Transverse colon (tissue), 4 donors: ENCODE data around the gene PELI2. TPM values are rescaled to one million over a fixed set of nuclear protein-coding genes. Genes with fewer than 3 reads are reported as not detected.

ENCODE experiments used
- DNase-seq: peaks from one replicate; pipeline ENCODE4 v3.0.0-alpha.2; 2019
- H3K27ac ChIP-seq, 4 donors: fragments of 200-600 bp; sonication (generic); 2 replicates each; pipeline ENCODE4 v1.5.1; 2016 to 2018; ENCODE audit warnings: inconsistent platforms in 4 of 4
- H3K27me3 ChIP-seq: fragments of 200-600 bp; sonication (generic); 2 replicates; pipeline ENCODE4 v1.5.1; 2017; ENCODE audit warnings: inconsistent platforms
- H3K36me3 ChIP-seq, 4 donors: fragments of 200-600 bp; sonication (generic); 2 replicates each; pipeline ENCODE4 v1.5.1; 2017 to 2019; ENCODE audit warnings: inconsistent platforms in 4 of 4
- H3K4me1 ChIP-seq, 4 donors: fragments of 200-600 bp; sonication (generic); 2 replicates each; pipeline ENCODE4 v1.5.1; 2017 to 2020; ENCODE audit warnings: inconsistent platforms in 4 of 4
- H3K4me3 ChIP-seq, 4 donors: fragments of 200-600 bp; sonication (generic); 1 replicate in 1 of 4; 2 replicates in 3 of 4; pipeline versions ENCODE4 v1.5.1 to v1.6.1; 2017 to 2019; ENCODE audit warnings: inconsistent platforms in 4 of 4
- H3K9me3 ChIP-seq, 2 donors: fragments of 200-600 bp; sonication (generic); 2 replicates each; pipeline ENCODE4 v1.5.1; 2017 to 2019; ENCODE audit warnings: inconsistent platforms in 2 of 2
- CTCF ChIP-seq, 5 experiments: fragments of 200-600 bp in 3 of 5; fragments of 450-650 bp in 2 of 5; sonication (generic) in 3 of 5; IDR thresholded peaks; 1 replicate in 2 of 5; 2 replicates in 3 of 5; pipeline ENCODE4 v1.5.1; 2016 to 2017; ENCODE audit warnings: antibody characterized with exemption in 5 of 5, inconsistent platforms in 3 of 5, mild to moderate bottlenecking in 2 of 5, moderate library complexity in 1 of 5
- EP300 ChIP-seq: sonication (generic); formaldehyde crosslinking; IDR thresholded peaks from one replicate; pipeline ENCODE4 v1.6.1; 2017; ENCODE audit warnings: antibody characterized with exemption, low read depth
- POLR2A ChIP-seq: fragments of 450-650 bp; IDR thresholded peaks from one replicate; pipeline ENCODE4 v1.6.1; 2016; ENCODE audit warnings: antibody characterized with exemption, mild to moderate bottlenecking, moderate library complexity
- POLR2AphosphoS5 ChIP-seq, 3 donors: sonication (generic); formaldehyde crosslinking; IDR thresholded peaks; one replicate each; pipeline ENCODE4 v1.6.1; 2016; ENCODE audit warnings: antibody characterized with exemption in 3 of 3
- WGBS, 2 donors: methylation state at CpG; one replicate each; pipeline ENCODE4 v1.1.5; 2018; ENCODE audit warnings: low coverage in 1 of 2; 5-methylcytosine and 5-hydroxymethylcytosine counted together
- in situ Hi-C, 4 donors: fragments of 200-750 bp; cut with MboI; loops; one replicate each; pipeline versions ENCODE4 v1.15.0 to v1.15.1; 2017; ENCODE audit warnings: low sequenced_read_pairs in 3 of 4, low pct_ligation_motif_present in 1 of 4, low pct_unique_long_range_greater_than_20kb in 1 of 4
- intact Hi-C: fragments of 100-400 bp; cut with DNase I; formaldehyde crosslinking; loops from one replicate; pipeline ENCODE4 v1.15.1; 2023; ENCODE audit warnings: low total_unique reads
- total RNA-seq, 4 donors: library from RNA; depleted of rRNA; stranded (reverse); fragments of >200 nt; gene quantifications; one replicate each; pipeline ENCODE4 v1.1.0, GENCODE V29; 2016

Gene PELI2
- total RNA-seq, 4 donors from 2014 or later: 4.8 to 29.9 (median 14.7) TPM

GRCh38 chr14:56215180-56215579 is 97.0 kb downstream of the PELI2 start:
- WGBS, 2 donors: 86 to 100% methylated on average over 3 of the region's 3 CpGs

GRCh38 chr14:56216626-56217379 is 98.6 kb downstream of the PELI2 start:
- H3K27ac ChIP-seq: no peak overlapping the region
- in situ Hi-C loops: no loop called here
- H3K4me1 ChIP-seq: peaks cover 0 to 55% (median 5%) of the 10 kb centered on the region in 4 donors
- no peak overlapping the region for H3K4me3 ChIP-seq
- WGBS, 2 donors: 42 to 50% methylated on average over 1 to 5 of the region's 5 CpGs
- peak; percentile 51 for DNase-seq
- no peaks in the 10 kb centered on the region for H3K9me3 ChIP-seq
- no peak for TF ChIP-seq EP300
- TF ChIP-seq CTCF (IDR thresholded peaks at IDR 0.05): no peak
- no peak for TF ChIP-seq POLR2A
- no peak for TF ChIP-seq POLR2AphosphoS5 (IDR thresholded peaks at IDR 0.05)
- intact Hi-C loops: no loop called here
- H3K27me3 ChIP-seq: no peaks in the 10 kb centered on the region
- H3K36me3 ChIP-seq: no peaks in the 10 kb centered on the region

More at GRCh38 chr14:56215180-56215579, 97.0 kb downstream of the PELI2 start:
- DNase-seq: no peak
- Histone ChIP-seq H3K4me1 (peaks cover 0 to 40% (median 5%) of the 10 kb centered on the region in 4 donors), H3K9me3 (no peaks in the 10 kb centered on the region), H3K36me3 (no peaks in the 10 kb centered on the region), H3K27ac (no peak overlapping the region), H3K4me3 (no peak overlapping the region), H3K27me3 (no peaks in the 10 kb centered on the region)
- TF ChIP-seq POLR2A (no peak), CTCF (IDR thresholded peaks at IDR 0.05) (no peak), EP300 (no peak), POLR2AphosphoS5 (IDR thresholded peaks at IDR 0.05) (no peak)
- intact Hi-C loops: no loop called here
- in situ Hi-C loops: no loop called here

GRCh38 chr14:56217380-56218045 is 99.3 kb downstream of the PELI2 start:
- no peak overlapping the region for H3K4me3 ChIP-seq
- TF ChIP-seq EP300: no peak
- no peak for TF ChIP-seq CTCF (IDR thresholded peaks at IDR 0.05)
- TF ChIP-seq POLR2AphosphoS5 (IDR thresholded peaks at IDR 0.05): no peak
- no peak for TF ChIP-seq POLR2A
- no peak for DNase-seq
- in situ Hi-C loops: no loop called here
- no peaks in the 10 kb centered on the region for H3K9me3 ChIP-seq
- peaks cover 0 to 55% (median 5%) of the 10 kb centered on the region in 4 donors for H3K4me1 ChIP-seq
- no peaks in the 10 kb centered on the region for H3K27me3 ChIP-seq
- no peaks in the 10 kb centered on the region for H3K36me3 ChIP-seq
- intact Hi-C loops: no loop called here
- H3K27ac ChIP-seq: no peak overlapping the region
- 64 to 65% methylated on average over 3 to 7 of the region's 7 CpGs for WGBS, 2 donors

GRCh38 chr14:56219666-56220413 is 101.6 kb downstream of the PELI2 start:
- in situ Hi-C loops: no loop called here
- H3K9me3 ChIP-seq: no peaks in the 10 kb centered on the region
- H3K4me3 ChIP-seq: no peak overlapping the region
- intact Hi-C loops: no loop called here
- DNase-seq: no peak
- H3K27ac ChIP-seq: no peak overlapping the region
- H3K27me3 ChIP-seq: no peaks in the 10 kb centered on the region
- TF ChIP-seq POLR2A: no peak
- no peak for TF ChIP-seq CTCF (IDR thresholded peaks at IDR 0.05)
- TF ChIP-seq EP300: no peak
- TF ChIP-seq POLR2AphosphoS5 (IDR thresholded peaks at IDR 0.05): no peak
- H3K36me3 ChIP-seq: no peaks in the 10 kb centered on the region
- peaks cover 0 to 60% (median 5%) of the 10 kb centered on the region in 4 donors for H3K4me1 ChIP-seq
- WGBS, 2 donors: 59 to 63% methylated on average over 5 to 7 of the region's 7 CpGs
